ENCODE data around the gene SRSF9.

- TF ChIP-seq CTCF (IDR thresholded peaks at IDR 0.05; ENCODE audit: low read depth, low read length, poor library complexity, severe bottlenecking) (no peak), EZH2phosphoT487 (IDR thresholded peaks at IDR 0.05; ENCODE audit: borderline replicate concordance, low read length) (no peak)
Observed at GRCh38 chr12:120421701-120422100, 47.8 kb downstream of the SRSF9 start.

Measured in DOHH2 (cell line).